Measurements from ENCODE around the gene SLAMF6.

- TF ChIP-seq, protein P1, sequence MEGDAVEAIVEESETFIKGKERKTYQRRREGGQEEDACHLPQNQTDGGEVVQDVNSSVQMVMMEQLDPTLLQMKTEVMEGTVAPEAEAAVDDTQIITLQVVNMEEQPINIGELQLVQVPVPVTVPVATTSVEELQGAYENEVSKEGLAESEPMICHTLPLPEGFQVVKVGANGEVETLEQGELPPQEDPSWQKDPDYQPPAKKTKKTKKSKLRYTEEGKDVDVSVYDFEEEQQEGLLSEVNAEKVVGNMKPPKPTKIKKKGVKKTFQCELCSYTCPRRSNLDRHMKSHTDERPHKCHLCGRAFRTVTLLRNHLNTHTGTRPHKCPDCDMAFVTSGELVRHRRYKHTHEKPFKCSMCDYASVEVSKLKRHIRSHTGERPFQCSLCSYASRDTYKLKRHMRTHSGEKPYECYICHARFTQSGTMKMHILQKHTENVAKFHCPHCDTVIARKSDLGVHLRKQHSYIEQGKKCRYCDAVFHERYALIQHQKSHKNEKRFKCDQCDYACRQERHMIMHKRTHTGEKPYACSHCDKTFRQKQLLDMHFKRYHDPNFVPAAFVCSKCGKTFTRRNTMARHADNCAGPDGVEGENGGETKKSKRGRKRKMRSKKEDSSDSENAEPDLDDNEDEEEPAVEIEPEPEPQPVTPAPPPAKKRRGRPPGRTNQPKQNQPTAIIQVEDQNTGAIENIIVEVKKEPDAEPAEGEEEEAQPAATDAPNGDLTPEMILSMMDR (IDR thresholded peaks at IDR 0.05; ENCODE audit: low read depth, low read length, poor library complexity, severe bottlenecking), result no peak
- no peak for TF ChIP-seq EZH2phosphoT487 (IDR thresholded peaks at IDR 0.05; ENCODE audit: borderline replicate concordance, low read length)
Observed at GRCh38 chr1:160567858-160568682, 45.0 kb upstream of the SLAMF6 start.
